Stomach (tissue), 9 donors: Measurements from ENCODE around the gene AGBL4. TPM values are rescaled to one million over a fixed set of nuclear protein-coding genes. Genes with fewer than 3 reads are reported as not detected.
A peak's percentile ranks its signal among the peaks of the same experiment; 100 is the strongest.

Experiments used
- DNase-seq, 2 donors: peaks; one replicate each; pipeline versions ENCODE4 v3.0.0 to v3.0.0-alpha.2; 2013 to 2019
- H3K27ac ChIP-seq, 5 donors: fragments of 200-600 bp in 4 of 5; sonication (generic) in 4 of 5; one replicate each; pipeline ENCODE4 v1.5.1; 2013 to 2019; ENCODE audit warnings: mild to moderate bottlenecking in 1 of 5, moderate library complexity in 1 of 5
- H3K27me3 ChIP-seq, 3 donors: fragments of 200-600 bp; sonication (generic); one replicate each; pipeline ENCODE4 v1.5.1; 2017 to 2019; ENCODE audit warnings: mixed run types in 1 of 3
- H3K36me3 ChIP-seq, 4 donors: fragments of 200-600 bp; sonication (generic); 1 replicate in 3 of 4; 2 replicates in 1 of 4; pipeline ENCODE4 v1.5.1; 2016 to 2019
- H3K4me1 ChIP-seq, 4 donors: fragments of 200-600 bp; sonication (generic); one replicate each; pipeline ENCODE4 v1.5.1; 2016 to 2019
- H3K4me3 ChIP-seq, 4 donors: fragments of 200-600 bp; sonication (generic) in 3 of 4; one replicate each; pipeline ENCODE4 v1.5.1; 2016 to 2019; ENCODE audit warnings: mild to moderate bottlenecking in 1 of 4
- H3K9me3 ChIP-seq, 4 donors: fragments of 200-600 bp; sonication (generic); one replicate each; pipeline ENCODE4 v1.5.1; 2016 to 2019
- CTCF ChIP-seq, 7 experiments: fragments of 450-650 bp in 4 of 7; fragments of 200-600 bp in 3 of 7; sonication (generic) in 3 of 7; IDR thresholded peaks; one replicate each; pipeline ENCODE4 v1.5.1; 2016 to 2019; ENCODE audit warnings: antibody characterized with exemption in 7 of 7, control low read depth in 2 of 7, mild to moderate bottlenecking in 1 of 7
- EP300 ChIP-seq: sonication (generic); formaldehyde crosslinking; IDR thresholded peaks from one replicate; pipeline ENCODE4 v1.6.1; 2017; ENCODE audit warnings: antibody characterized with exemption
- POLR2A ChIP-seq, 4 donors: fragments of 450-650 bp; IDR thresholded peaks; one replicate each; pipeline ENCODE4 v1.6.1; 2016; ENCODE audit warnings: antibody characterized with exemption in 4 of 4, control low read depth in 2 of 4, mild to moderate bottlenecking in 1 of 4, moderate library complexity in 1 of 4
- POLR2AphosphoS5 ChIP-seq, 3 donors: sonication (generic); formaldehyde crosslinking; IDR thresholded peaks; one replicate each; pipeline ENCODE4 v1.6.1; 2016; ENCODE audit warnings: antibody characterized with exemption in 3 of 3
- WGBS, 5 donors: extraction: QIAGEN DNeasy Blood & Tissue Kit in 3 of 5; methylation state at CpG; one replicate each; pipeline versions ENCODE4 v1.1.5 to v1.1.7; 2013 to 2018; 5-methylcytosine and 5-hydroxymethylcytosine counted together
- intact Hi-C: fragments of 100-400 bp; cut with DNase I; formaldehyde crosslinking; loops from one replicate; pipeline ENCODE4 v1.15.1; 2023; ENCODE audit warnings: low total_unique reads
- polyA plus RNA-seq, 3 donors: library from polyadenylated mRNA; stranded (reverse); fragments of 200-250 nt; gene quantifications; one replicate each; pipeline ENCODE4 v1.2.3, GENCODE V29; 2013
- total RNA-seq, 5 donors: library from RNA; depleted of rRNA; stranded (reverse); fragments of >200 nt; gene quantifications; one replicate each; pipeline versions ENCODE4 v1.1.0 to v1.2.3, GENCODE V29; 2014 to 2016
- donor health status: healthy with polysubstance abuse.
- donor health status: Bipolar disorder and iron deficiency.
- donor health status: healthy.

AGBL4 gene
- total and polyA plus RNA-seq, 8 donors, result 0.92 TPM; not detected in 7

- TF ChIP-seq CTCF (IDR thresholded peaks at IDR 0.05) (peak in 2 of 7 experiments; percentile 12 to 32), POLR2A (IDR thresholded peaks at IDR 0.05) (no peak)
- H3K9me3 ChIP-seq, result no peaks in the 10 kb centered on the region
- H3K36me3 ChIP-seq, result no peaks in the 10 kb centered on the region
- peak; percentile 13 to 27 for DNase-seq
- H3K27ac ChIP-seq, result no peak overlapping the region
- no peaks in the 10 kb centered on the region for H3K27me3 ChIP-seq
- 29 to 57% (median 40%) methylated on average over 3 of the region's 3 CpGs for WGBS, 5 donors
- intact Hi-C loops, result no loop called here
- no peak overlapping the region for H3K4me3 ChIP-seq
- no peaks in the 10 kb centered on the region for H3K4me1 ChIP-seq
Measured at GRCh38 chr1:49104575-49104974, 919.2 kb downstream of the AGBL4 start.

- Histone ChIP-seq H3K9me3 (no peaks in the 10 kb centered on the region), H3K27ac (no peak overlapping the region), H3K4me1 (no peaks in the 10 kb centered on the region), H3K36me3 (no peaks in the 10 kb centered on the region), H3K4me3 (no peak overlapping the region), H3K27me3 (no peaks in the 10 kb centered on the region)
- intact Hi-C loops, result no loop called here
- DNase-seq, result no peak
- TF ChIP-seq EP300 (no peak), POLR2A (IDR thresholded peaks at IDR 0.05) (no peak), CTCF (IDR thresholded peaks at IDR 0.05) (no peak), POLR2AphosphoS5 (IDR thresholded peaks at IDR 0.05) (no peak)
Measured at GRCh38 chr1:49102752-49103151, 921.0 kb downstream of the AGBL4 start.

- Histone ChIP-seq H3K27ac (no peak overlapping the region), H3K36me3 (no peaks in the 10 kb centered on the region), H3K9me3 (no peaks in the 10 kb centered on the region), H3K27me3 (no peaks in the 10 kb centered on the region), H3K4me3 (no peak overlapping the region), H3K4me1 (no peaks in the 10 kb centered on the region)
- intact Hi-C loops, result no loop called here
- 82 to 90% (median 89%) methylated on average over 5 of the region's 5 CpGs for WGBS, 5 donors
- no peak for TF ChIP-seq POLR2A (IDR thresholded peaks at IDR 0.05)
- no peak for TF ChIP-seq EP300
- TF ChIP-seq POLR2AphosphoS5 (IDR thresholded peaks at IDR 0.05), result no peak
- TF ChIP-seq CTCF (IDR thresholded peaks at IDR 0.05), result no peak
- no peak for DNase-seq
Measured at GRCh38 chr1:49098866-49099265, 924.9 kb downstream of the AGBL4 start.

GRCh38 chr1:49086327-49086726 lies 937.4 kb downstream of the AGBL4 start:
- DNase-seq, result no peak
- Histone ChIP-seq H3K36me3 (no peaks in the 10 kb centered on the region), H3K27ac (no peak overlapping the region), H3K27me3 (no peaks in the 10 kb centered on the region), H3K9me3 (peaks cover 0 to 17% (median 9%) of the 10 kb centered on the region in 4 donors), H3K4me1 (no peaks in the 10 kb centered on the region), H3K4me3 (no peak overlapping the region)
- TF ChIP-seq CTCF (IDR thresholded peaks at IDR 0.05) (no peak), POLR2A (IDR thresholded peaks at IDR 0.05) (no peak)
- WGBS, 5 donors, result 79 to 95% (median 82%) methylated on average over 2 of the region's 2 CpGs
- intact Hi-C loops, result no loop called here

- peaks cover 0 to 17% (median 6%) of the 10 kb centered on the region in 4 donors for H3K9me3 ChIP-seq
- no peaks in the 10 kb centered on the region for H3K4me1 ChIP-seq
- TF ChIP-seq POLR2AphosphoS5 (IDR thresholded peaks at IDR 0.05) (no peak), POLR2A (IDR thresholded peaks at IDR 0.05) (no peak), CTCF (IDR thresholded peaks at IDR 0.05) (no peak), EP300 (no peak)
- 81 to 91% (median 89%) methylated on average over 3 of the region's 3 CpGs for WGBS, 5 donors
- intact Hi-C loops, result no loop called here
- H3K27me3 ChIP-seq, result no peaks in the 10 kb centered on the region
- no peak overlapping the region for H3K27ac ChIP-seq
- H3K36me3 ChIP-seq, result no peaks in the 10 kb centered on the region
- no peak for DNase-seq
- no peak overlapping the region for H3K4me3 ChIP-seq
Measured at GRCh38 chr1:49085079-49085478, 938.7 kb downstream of the AGBL4 start.
